Kidney epithelial cell (primary cell): ENCODE measurements around the gene MCRIP1. TPM values are rescaled to one million over a fixed set of nuclear protein-coding genes. Genes with fewer than 3 reads are reported as not detected.

Source experiments
- DNase-seq: peaks from one replicate; pipeline ENCODE4 v3.0.0-alpha.2; 2010; ENCODE audit warnings: low read depth
- H3K27me3 ChIP-seq: 2 replicates; pipeline ENCODE4 v1.6.0; 2011; ENCODE audit warnings: low read length; ENCODE audit not compliant: control insufficient read depth, insufficient read depth
- H3K36me3 ChIP-seq: 2 replicates; pipeline ENCODE4 v1.5.1; 2011; ENCODE audit warnings: low read length; ENCODE audit not compliant: control insufficient read depth, insufficient read depth
- H3K4me3 ChIP-seq: 2 replicates; pipeline ENCODE4 v1.5.1; 2011; ENCODE audit warnings: low read depth, mild to moderate bottlenecking, control low read depth, low read length
- CTCF ChIP-seq: IDR thresholded peaks from 2 replicates; pipeline ENCODE4 v1.5.1; 2011; ENCODE audit warnings: mild to moderate bottlenecking, moderate library complexity, low read length, control low read depth, inconsistent platforms; ENCODE audit not compliant: insufficient read depth, poor library complexity, severe bottlenecking
- total RNA-seq: library from RNA; depleted of rRNA; stranded (reverse); fragments of >200 nt; gene quantifications from 2 replicates; pipeline ENCODE4 v1.2.3, GENCODE V29; 2015

The MCRIP1 gene
- total RNA-seq, 1 donor from 2014 or later = 131 TPM

DNA sequence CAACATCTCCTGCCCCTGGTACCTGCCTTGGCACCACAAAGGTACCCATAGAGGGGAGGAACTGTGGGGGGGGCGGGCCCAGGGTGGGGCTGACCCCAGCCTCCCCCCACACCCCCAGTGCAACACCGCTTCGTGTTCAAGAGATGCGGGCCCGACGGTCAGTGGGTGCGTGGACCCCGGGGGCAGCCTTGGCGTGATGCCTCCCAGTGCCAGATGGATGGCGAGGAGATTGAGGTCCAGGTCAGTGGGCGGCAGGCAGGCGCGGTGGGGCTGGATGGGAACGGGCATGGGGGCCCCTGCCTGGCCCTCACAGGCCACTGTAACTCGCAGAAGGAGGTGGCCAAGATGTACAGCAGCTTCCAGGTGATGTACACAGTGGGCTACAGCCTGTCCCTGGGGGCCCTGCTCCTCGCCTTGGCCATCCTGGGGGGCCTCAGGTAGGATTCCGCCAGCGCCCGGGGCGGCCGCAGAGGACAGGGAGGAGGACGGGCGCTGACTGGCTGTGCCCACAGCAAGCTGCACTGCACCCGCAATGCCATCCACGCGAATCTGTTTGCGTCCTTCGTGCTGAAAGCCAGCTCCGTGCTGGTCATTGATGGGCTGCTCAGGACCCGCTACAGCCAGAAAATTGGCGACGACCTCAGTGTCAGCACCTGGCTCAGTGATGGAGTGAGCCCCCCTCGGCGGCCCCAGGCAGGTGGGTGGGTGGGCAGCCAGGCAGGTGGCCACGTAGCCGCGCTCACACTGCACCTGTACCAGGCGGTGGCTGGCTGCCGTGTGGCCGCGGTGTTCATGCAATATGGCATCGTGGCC, 22.0 kb downstream of the MCRIP1 start:
- Histone ChIP-seq H3K4me3 (no peak overlapping the region), H3K27me3 (peaks cover 54% of the 10 kb centered on the region), H3K36me3 (no peaks in the 10 kb centered on the region)
- no peak for DNase-seq
- TF ChIP-seq CTCF = no peak

DNA sequence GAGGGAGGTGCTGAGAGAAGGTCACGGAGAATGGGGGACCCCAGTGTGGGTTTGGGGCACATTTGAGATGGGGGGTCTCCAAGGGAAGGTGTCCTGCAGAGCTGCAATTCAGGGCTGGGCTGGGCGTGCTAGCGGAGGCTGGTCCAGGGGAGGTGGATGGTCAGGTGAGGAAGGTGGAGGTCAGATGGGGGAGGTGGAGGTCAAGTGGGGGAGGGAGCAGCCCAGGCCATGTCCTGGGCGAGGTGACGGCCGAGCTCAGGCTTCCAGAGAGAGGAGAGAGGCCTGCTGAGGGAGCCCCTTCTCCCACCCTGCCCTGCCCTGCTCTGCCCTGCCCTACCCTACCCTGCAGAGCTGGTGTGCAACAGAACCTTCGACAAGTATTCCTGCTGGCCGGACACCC, 22.6 kb downstream of the MCRIP1 start:
- DNase-seq = no peak
- Histone ChIP-seq H3K4me3 (no peak overlapping the region), H3K27me3 (peaks cover 60% of the 10 kb centered on the region), H3K36me3 (no peaks in the 10 kb centered on the region)
- TF ChIP-seq CTCF = no peak

GRCh38 chr17:81809556-81809998, 23.5 kb downstream of the MCRIP1 start:
- H3K27me3 ChIP-seq = peaks cover 68% of the 10 kb centered on the region

DNA sequence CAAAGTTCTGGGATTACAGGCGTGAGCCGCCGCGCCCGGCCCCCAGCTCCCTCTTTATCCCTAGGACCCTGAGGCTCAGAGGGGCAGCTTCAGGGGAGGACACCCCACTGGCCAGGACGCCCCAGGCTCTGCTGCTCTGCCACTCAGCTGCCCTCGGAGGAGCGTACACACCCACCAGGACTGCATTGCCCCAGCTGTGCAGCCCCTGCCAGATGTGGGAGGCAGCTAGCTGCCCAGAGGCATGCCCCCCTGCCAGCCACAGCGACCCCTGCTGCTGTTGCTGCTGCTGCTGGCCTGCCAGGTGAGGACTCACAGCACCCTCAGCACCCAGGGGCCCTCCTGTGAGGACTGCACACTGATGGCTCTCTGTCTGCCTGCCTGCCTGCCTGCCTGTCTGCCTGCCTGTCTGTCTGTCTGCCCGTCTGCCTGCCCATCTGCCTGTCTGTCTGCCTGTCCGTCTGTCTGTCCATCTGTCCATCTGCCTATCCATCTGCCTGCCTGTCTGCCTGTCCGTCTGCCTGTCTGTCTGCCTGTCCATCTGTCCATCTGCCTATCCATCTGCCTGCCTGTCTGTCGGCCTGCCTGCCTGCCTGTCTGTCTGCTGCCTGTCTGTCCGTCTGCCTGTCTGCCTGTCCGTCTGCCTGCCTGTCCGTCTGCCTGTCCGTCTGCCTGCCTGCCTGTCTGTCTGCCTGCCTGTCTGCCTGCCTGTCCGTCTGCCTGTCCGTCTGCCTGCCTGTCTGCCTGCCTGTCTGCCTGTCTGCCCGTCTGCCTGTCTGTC, 24.1 kb downstream of the MCRIP1 start:
- peaks cover 72% of the 10 kb centered on the region for H3K27me3 ChIP-seq

More at GRCh38 chr17:81809556-81809998, 23.5 kb downstream of the MCRIP1 start:
- no peak for DNase-seq
- Histone ChIP-seq H3K36me3 (no peaks in the 10 kb centered on the region), H3K4me3 (no peak overlapping the region)
- no peak for TF ChIP-seq CTCF

DNA sequence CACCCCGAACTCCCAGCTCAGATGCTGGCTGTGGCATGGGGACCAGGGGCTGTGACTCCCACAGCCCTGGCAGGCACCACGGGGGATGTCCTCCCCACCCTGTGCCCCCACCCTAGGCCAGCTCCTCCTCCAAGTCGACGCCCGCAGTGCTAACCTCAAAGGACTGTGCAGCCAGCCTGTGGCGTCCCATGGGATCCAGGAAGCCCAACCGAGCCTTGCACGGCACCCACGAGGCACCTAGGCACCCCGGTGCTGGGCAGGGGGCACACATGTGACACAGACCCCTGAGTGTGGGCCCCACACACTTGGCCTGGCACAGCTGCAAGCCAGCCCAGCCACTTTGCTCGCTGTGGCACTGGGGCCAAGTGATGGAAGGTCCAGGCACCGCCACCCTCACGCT, 25.3 kb downstream of the MCRIP1 start:
- DNase-seq = no peak
- Histone ChIP-seq H3K36me3 (no peaks in the 10 kb centered on the region), H3K4me3 (no peak overlapping the region), H3K27me3 (peaks cover 84% of the 10 kb centered on the region)
- no peak for TF ChIP-seq CTCF

More for the DNA sequence above, 24.1 kb downstream of the MCRIP1 start:
- TF ChIP-seq CTCF = peak; percentile 22
- no peak for DNase-seq
- H3K36me3 ChIP-seq = no peaks in the 10 kb centered on the region
- no peak overlapping the region for H3K4me3 ChIP-seq
